H9 (cell line): Measurements from ENCODE around the gene SLC37A4. TPM values are rescaled to one million over a fixed set of nuclear protein-coding genes. Genes with fewer than 3 reads are reported as not detected.
A peak's percentile ranks its signal among the peaks of the same experiment; 100 is the strongest.

Source experiments
- DNase-seq: peaks from one replicate; pipeline ENCODE4 v3.0.0-alpha.2; 2017
- H2AFZ ChIP-seq: one replicate; pipeline ENCODE4 v1.6.1; 2013; ENCODE audit warnings: mild to moderate bottlenecking, low read length, control low read depth, moderate library complexity
- H2AK5ac ChIP-seq: 2 replicates; pipeline ENCODE4 v1.6.1; 2013; ENCODE audit warnings: low read length, control low read depth, mixed read lengths; ENCODE audit not compliant: insufficient read length
- H2BK120ac ChIP-seq: one replicate; pipeline ENCODE4 v1.6.1; 2013; ENCODE audit warnings: low read depth, mild to moderate bottlenecking, low read length, control low read depth, inconsistent platforms; ENCODE audit not compliant: poor library complexity, severe bottlenecking
- H2BK12ac ChIP-seq: 2 replicates; pipeline ENCODE4 v1.6.1; 2013; ENCODE audit warnings: low read length, control low read depth, mixed read lengths, low read depth; ENCODE audit not compliant: insufficient read length
- H2BK15ac ChIP-seq: 2 replicates; pipeline ENCODE4 v1.6.1; 2013; ENCODE audit warnings: low read depth, low read length, control low read depth
- H2BK20ac ChIP-seq: one replicate; pipeline ENCODE4 v1.6.1; 2013; ENCODE audit warnings: low read depth, mild to moderate bottlenecking, low read length, control low read depth, inconsistent platforms; ENCODE audit not compliant: poor library complexity, severe bottlenecking
- H2BK5ac ChIP-seq: 2 replicates; pipeline ENCODE4 v1.6.1; 2013; ENCODE audit warnings: low read length, control low read depth, mixed read lengths; ENCODE audit not compliant: insufficient read length
- H3K14ac ChIP-seq: 2 replicates; pipeline ENCODE4 v1.6.1; 2013; ENCODE audit warnings: low read length, control low read depth; ENCODE audit not compliant: insufficient read depth
- H3K18ac ChIP-seq: 2 replicates; pipeline ENCODE4 v1.6.1; 2013; ENCODE audit warnings: low read depth, mild to moderate bottlenecking, mixed read lengths, low read length, control low read depth; ENCODE audit not compliant: insufficient read length
- H3K23ac ChIP-seq: 2 replicates; pipeline ENCODE4 v1.6.1; 2013; ENCODE audit warnings: low read length, control low read depth, mixed read lengths, low read depth; ENCODE audit not compliant: insufficient read length
- H3K23me2 ChIP-seq: 2 replicates; pipeline ENCODE4 v1.6.1; 2013; ENCODE audit warnings: low read depth, mild to moderate bottlenecking, mixed read lengths, low read length, control low read depth; ENCODE audit not compliant: insufficient read length, poor library complexity, severe bottlenecking
- H3K27ac ChIP-seq: 2 replicates; pipeline ENCODE4 v1.5.1; 2013; ENCODE audit warnings: low read length, control low read depth, mixed read lengths, low read depth; ENCODE audit not compliant: insufficient read length
- H3K27me3 ChIP-seq: 2 replicates; pipeline ENCODE4 v1.6.1; 2013; ENCODE audit warnings: low read length, control low read depth, inconsistent platforms; ENCODE audit not compliant: insufficient read depth
- H3K4ac ChIP-seq: 2 replicates; pipeline ENCODE4 v1.6.1; 2013; ENCODE audit warnings: low read depth, mild to moderate bottlenecking, control low read depth, inconsistent platforms, low read length, moderate library complexity
- H3K4me1 ChIP-seq: 2 replicates; pipeline ENCODE4 v1.6.1; 2013; ENCODE audit warnings: low read length, control low read depth, inconsistent platforms; ENCODE audit not compliant: insufficient read depth
- H3K4me2 ChIP-seq: 2 replicates; pipeline ENCODE4 v1.6.1; 2013; ENCODE audit warnings: low read length, control low read depth, mixed read lengths; ENCODE audit not compliant: insufficient read length, insufficient read depth
- H3K56ac ChIP-seq: 2 replicates; pipeline ENCODE4 v1.6.1; 2013; ENCODE audit warnings: low read depth, mild to moderate bottlenecking, mixed read lengths, low read length, control low read depth; ENCODE audit not compliant: insufficient read length
- H3K79me1 ChIP-seq: 2 replicates; pipeline ENCODE4 v1.6.1; 2013; ENCODE audit warnings: low read depth, mild to moderate bottlenecking, moderate library complexity, low read length, control low read depth, inconsistent platforms; ENCODE audit not compliant: insufficient read depth, poor library complexity, severe bottlenecking
- H3K79me2 ChIP-seq: 2 replicates; pipeline ENCODE4 v1.6.1; 2013; ENCODE audit warnings: low read length, control low read depth, inconsistent platforms; ENCODE audit not compliant: insufficient read depth
- H3K9ac ChIP-seq: 2 replicates; pipeline ENCODE4 v1.6.1; 2013; ENCODE audit warnings: low read length, control low read depth, mixed read lengths; ENCODE audit not compliant: insufficient read length; ENCODE audit errors: extremely low read depth
- H3K9me3 ChIP-seq: one replicate; pipeline ENCODE4 v1.6.1; 2013; ENCODE audit warnings: low read depth, low read length, inconsistent platforms; ENCODE audit not compliant: control insufficient read depth
- H3T11ph ChIP-seq: one replicate; pipeline ENCODE4 v1.6.1; 2013; ENCODE audit warnings: mild to moderate bottlenecking, low read length, control low read depth, inconsistent platforms
- H4K20me1 ChIP-seq: one replicate; pipeline ENCODE4 v1.6.1; 2013; ENCODE audit not compliant: control insufficient read depth, insufficient read length, insufficient read depth
- H4K5ac ChIP-seq: 2 replicates; pipeline ENCODE4 v1.6.1; 2013; ENCODE audit warnings: low read depth, mild to moderate bottlenecking, mixed read lengths, low read length, control low read depth; ENCODE audit not compliant: insufficient read length
- H4K8ac ChIP-seq: replicated peaks from 2 replicates; pipeline ENCODE4 v1.6.1; 2013; ENCODE audit warnings: low read length, control low read depth, mixed read lengths, low read depth; ENCODE audit not compliant: insufficient read length
- H4K91ac ChIP-seq: 2 replicates; pipeline ENCODE4 v1.6.1; 2013; ENCODE audit warnings: low read depth, mild to moderate bottlenecking, moderate library complexity, mixed read lengths, low read length, control low read depth; ENCODE audit not compliant: insufficient read length
- H3K27ac Mint-ChIP-seq, 3 experiments: 2 replicates in 2 of 3; 3 replicates in 1 of 3; pipeline ENCODE4 v1.8.0; 2020 to 2021; ENCODE audit warnings: mixed read lengths in 3 of 3, mild to moderate bottlenecking in 1 of 3, moderate library complexity in 1 of 3
- H3K27me3 Mint-ChIP-seq: 2 replicates; pipeline ENCODE4 v1.8.0; 2021; ENCODE audit warnings: low read depth, mild to moderate bottlenecking, moderate library complexity, mixed read lengths
- H3K36me3 Mint-ChIP-seq, 3 experiments: 2 replicates in 2 of 3; 3 replicates in 1 of 3; pipeline ENCODE4 v1.8.0; 2020 to 2021; ENCODE audit warnings: low read depth in 3 of 3, mixed read lengths in 3 of 3; ENCODE audit not compliant: insufficient read depth in 1 of 3
- H3K4me1 Mint-ChIP-seq, 2 experiments: 2 replicates each; pipeline ENCODE4 v1.8.0; 2020; ENCODE audit warnings: mixed read lengths in 2 of 2
- H3K4me3 Mint-ChIP-seq, 2 experiments: 2 replicates in 1 of 2; 3 replicates in 1 of 2; pipeline ENCODE4 v1.8.0; 2020 to 2021; ENCODE audit warnings: mild to moderate bottlenecking in 2 of 2, mixed read lengths in 2 of 2, moderate library complexity in 1 of 2
- H3K9me3 Mint-ChIP-seq, 2 experiments: 2 replicates in 1 of 2; 3 replicates in 1 of 2; pipeline ENCODE4 v1.8.0; 2020; ENCODE audit warnings: mild to moderate bottlenecking in 2 of 2, mixed read lengths in 2 of 2, moderate library complexity in 1 of 2
- WGBS: extraction: QIAGEN DNeasy Blood & Tissue Kit; methylation state at CpG from one replicate; pipeline ENCODE4 v1.1.7; 2013; ENCODE audit warnings: missing lambda C conversion rate, low lambda C conversion rate, mixed read lengths; ENCODE audit not compliant: insufficient read length; ENCODE audit errors: extremely low coverage; 5-methylcytosine and 5-hydroxymethylcytosine counted together
- long read RNA-seq: library from polyadenylated mRNA; unstranded; transcript quantifications from one replicate; pipeline ENCODE4 v2.0.0, GENCODE V29; 2020
- total RNA-seq: library from RNA; stranded (reverse); gene quantifications from 2 replicates; pipeline ENCODE4 v1.2.1, GENCODE V29; 2021
- TF ChIP-seq, protein P1 (sequence below): fragments of 200-600 bp; sonication (generic); conservative IDR thresholded peaks from 3 replicates; pipeline ENCODE4 v1.8.0; 2021; ENCODE audit warnings: antibody characterized with exemption, mild to moderate bottlenecking

Gene SLC37A4
- total RNA-seq = 41.0 and 42.0 TPM in 2 replicates
- long read RNA-seq, transcript SLC37A4-210 (9 exons, 2,040 nt) = major isoform, 154 of 318 reads
- long read RNA-seq, partial matches to known transcripts = 81 of 318 reads
- long read RNA-seq, other reads (novel, unspliced or antisense) = 72 of 318 reads

DNA sequence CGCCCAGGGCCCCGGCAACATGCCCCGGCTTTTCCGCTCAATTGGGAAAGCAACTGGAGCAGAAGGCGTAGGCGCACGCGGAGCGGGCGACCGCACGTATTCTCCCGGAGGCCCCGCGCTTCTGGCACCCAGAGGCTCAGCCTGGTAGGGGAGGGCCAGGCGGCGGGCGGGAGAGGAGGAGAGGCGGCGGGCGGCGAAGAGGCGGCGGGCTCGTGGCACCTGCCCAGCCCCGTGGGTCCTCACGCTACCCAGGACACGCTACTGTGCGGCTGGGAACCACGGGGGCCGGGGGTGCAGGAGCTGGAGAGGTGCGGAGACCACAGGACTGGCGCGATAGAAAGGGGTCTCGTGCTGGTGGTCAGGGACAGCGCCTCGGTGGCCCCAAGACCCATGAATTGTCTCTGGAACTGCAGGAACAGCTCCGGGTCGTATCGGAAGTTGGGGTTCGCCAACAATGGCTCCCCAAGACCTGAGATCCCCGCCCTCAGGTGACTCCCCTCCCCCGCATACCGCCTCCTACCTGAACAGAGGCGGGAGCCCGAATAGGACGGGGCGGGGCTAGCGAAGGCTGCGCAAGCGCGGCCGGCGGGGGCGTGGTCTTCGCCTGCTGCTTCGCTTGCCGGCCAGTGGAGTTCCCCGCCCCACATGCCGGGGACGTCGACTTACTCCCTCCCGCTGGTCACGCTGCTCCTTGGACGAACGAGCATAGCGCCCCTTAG lies at the start of gene SLC37A4:
Gene SLC37A4, minus strand, starts transcription at position 549 of the 719 bp plus-strand sequence.
- Mint-ChIP-seq H3K27ac (peak within 1 kb of the TSS; percentile 30 to 96 (median 52); a peak in 5 of 7 replicates), H3K9me3 (no peaks in the 10 kb centered on the region), H3K4me1 (peaks cover 18 to 20% of the 10 kb centered on the region in 2 experiments), H3K27me3 (no peaks in the 10 kb centered on the region; the same call in 1 of the 2 replicates), H3K36me3 (peaks cover 17 to 34% (median 32%) of the 10 kb centered on the region in 3 experiments), H3K4me3 (peak within 1 kb of the TSS; percentile 79 to 83)
- no peak within 1 kb of the TSS for H4K5ac ChIP-seq
- peak within 1 kb of the TSS; percentile 47 for H3K4me2 ChIP-seq
- H3K18ac ChIP-seq = peak within 1 kb of the TSS; percentile 86
- TF ChIP-seq, protein P1, sequence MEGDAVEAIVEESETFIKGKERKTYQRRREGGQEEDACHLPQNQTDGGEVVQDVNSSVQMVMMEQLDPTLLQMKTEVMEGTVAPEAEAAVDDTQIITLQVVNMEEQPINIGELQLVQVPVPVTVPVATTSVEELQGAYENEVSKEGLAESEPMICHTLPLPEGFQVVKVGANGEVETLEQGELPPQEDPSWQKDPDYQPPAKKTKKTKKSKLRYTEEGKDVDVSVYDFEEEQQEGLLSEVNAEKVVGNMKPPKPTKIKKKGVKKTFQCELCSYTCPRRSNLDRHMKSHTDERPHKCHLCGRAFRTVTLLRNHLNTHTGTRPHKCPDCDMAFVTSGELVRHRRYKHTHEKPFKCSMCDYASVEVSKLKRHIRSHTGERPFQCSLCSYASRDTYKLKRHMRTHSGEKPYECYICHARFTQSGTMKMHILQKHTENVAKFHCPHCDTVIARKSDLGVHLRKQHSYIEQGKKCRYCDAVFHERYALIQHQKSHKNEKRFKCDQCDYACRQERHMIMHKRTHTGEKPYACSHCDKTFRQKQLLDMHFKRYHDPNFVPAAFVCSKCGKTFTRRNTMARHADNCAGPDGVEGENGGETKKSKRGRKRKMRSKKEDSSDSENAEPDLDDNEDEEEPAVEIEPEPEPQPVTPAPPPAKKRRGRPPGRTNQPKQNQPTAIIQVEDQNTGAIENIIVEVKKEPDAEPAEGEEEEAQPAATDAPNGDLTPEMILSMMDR = no peak; the same call in 1 of the 3 replicates
- no peaks in the 10 kb centered on the region for H4K20me1 ChIP-seq
- H3K9ac ChIP-seq = peak within 1 kb of the TSS; percentile 80
- no peaks in the 10 kb centered on the region for H3K9me3 ChIP-seq
- H3K79me1 ChIP-seq = peaks cover 3% of the 10 kb centered on the region
- peaks cover 14% of the 10 kb centered on the region for H3K23me2 ChIP-seq
- no peak within 1 kb of the TSS for H3K23ac ChIP-seq
- no peak within 1 kb of the TSS for H2BK12ac ChIP-seq
- H3K4ac ChIP-seq = no peak within 1 kb of the TSS
- H3T11ph ChIP-seq = no peak within 1 kb of the TSS
- peak within 1 kb of the TSS; percentile 92 for H3K14ac ChIP-seq
- H2BK20ac ChIP-seq = no peak within 1 kb of the TSS
- H2BK5ac ChIP-seq = no peak within 1 kb of the TSS
- H2BK15ac ChIP-seq = no peak within 1 kb of the TSS
- peaks cover 8% of the 10 kb centered on the region; the same call in 1 of the 2 replicates for H3K4me1 ChIP-seq
- H4K91ac ChIP-seq = no peak within 1 kb of the TSS
- no peak within 1 kb of the TSS for H3K56ac ChIP-seq
- no CpG with 5 or more reads among the region's 67 CpGs for WGBS
- DNase-seq = peak; percentile 99
- H3K27me3 ChIP-seq = no peaks in the 10 kb centered on the region
- H3K27ac ChIP-seq = no peak within 1 kb of the TSS
- H2BK120ac ChIP-seq = no peak within 1 kb of the TSS
- H4K8ac ChIP-seq = no peak within 1 kb of the TSS
- H2AK5ac ChIP-seq = no peak within 1 kb of the TSS
- H2AFZ ChIP-seq = no peak within 1 kb of the TSS
- H3K79me2 ChIP-seq = no peaks in the 10 kb centered on the region
